ENCODE results near the gene CCDC57. TPM values are rescaled to one million over a fixed set of nuclear protein-coding genes. Genes with fewer than 3 reads are reported as not detected.

The CCDC57 gene
- total and polyA plus RNA-seq, 9 of the 15 experiments (the other 6 are each of a cell fraction or from before 2014, with no cell fraction given): 0.83 to 36.2 (median 13.6) TPM

DNA sequence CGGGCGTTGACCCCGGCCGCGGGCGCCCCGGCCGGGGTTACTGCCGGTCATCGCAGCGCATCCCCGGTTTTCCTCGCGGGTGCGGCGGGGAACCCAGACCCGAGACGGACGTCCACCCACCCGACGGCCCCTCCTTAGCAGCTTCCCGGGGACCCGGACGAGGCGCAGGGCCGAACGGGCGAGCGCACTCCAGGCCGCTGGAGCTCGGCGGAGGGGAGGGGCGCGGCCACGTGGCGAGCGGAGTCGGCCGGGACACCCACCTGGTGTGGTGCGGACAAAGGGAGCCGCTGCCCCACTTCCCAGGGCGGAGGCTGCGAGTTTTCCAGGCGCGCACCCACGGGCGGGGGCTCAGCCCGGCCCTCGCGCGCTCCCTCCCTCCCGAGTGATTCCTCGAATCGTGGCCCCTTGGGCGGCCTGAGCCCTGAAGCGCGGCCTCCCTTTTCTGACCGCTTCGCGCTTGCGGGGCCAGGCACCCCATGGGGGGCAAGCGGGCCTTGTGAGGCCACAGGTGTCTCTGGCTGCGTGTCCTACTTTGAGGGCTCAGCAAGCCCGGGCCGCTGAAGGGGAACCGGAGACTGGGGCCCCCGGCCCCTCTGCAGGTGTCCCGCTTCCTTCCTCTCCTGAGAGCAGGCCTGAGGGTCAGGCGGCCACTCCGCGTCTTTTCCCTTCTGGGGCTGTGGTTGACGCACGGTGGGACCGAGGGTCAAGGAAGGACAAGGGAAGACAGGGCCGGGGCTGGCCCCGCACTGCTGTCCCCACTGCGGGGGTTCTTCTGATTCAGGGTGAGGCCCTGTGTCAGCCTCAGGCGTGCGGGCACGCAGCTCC is 113.5 kb downstream of the CCDC57 start (continued):
- TF ChIP-seq, protein P1, sequence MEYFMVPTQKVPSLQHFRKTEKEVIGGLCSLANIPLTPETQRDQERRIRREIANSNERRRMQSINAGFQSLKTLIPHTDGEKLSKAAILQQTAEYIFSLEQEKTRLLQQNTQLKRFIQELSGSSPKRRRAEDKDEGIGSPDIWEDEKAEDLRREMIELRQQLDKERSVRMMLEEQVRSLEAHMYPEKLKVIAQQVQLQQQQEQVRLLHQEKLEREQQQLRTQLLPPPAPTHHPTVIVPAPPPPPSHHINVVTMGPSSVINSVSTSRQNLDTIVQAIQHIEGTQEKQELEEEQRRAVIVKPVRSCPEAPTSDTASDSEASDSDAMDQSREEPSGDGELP (CRISPR knock-in tag; IDR thresholded peaks at IDR 0.05; ENCODE audit: borderline replicate concordance): peak; percentile 69
- TF ChIP-seq, protein P2, sequence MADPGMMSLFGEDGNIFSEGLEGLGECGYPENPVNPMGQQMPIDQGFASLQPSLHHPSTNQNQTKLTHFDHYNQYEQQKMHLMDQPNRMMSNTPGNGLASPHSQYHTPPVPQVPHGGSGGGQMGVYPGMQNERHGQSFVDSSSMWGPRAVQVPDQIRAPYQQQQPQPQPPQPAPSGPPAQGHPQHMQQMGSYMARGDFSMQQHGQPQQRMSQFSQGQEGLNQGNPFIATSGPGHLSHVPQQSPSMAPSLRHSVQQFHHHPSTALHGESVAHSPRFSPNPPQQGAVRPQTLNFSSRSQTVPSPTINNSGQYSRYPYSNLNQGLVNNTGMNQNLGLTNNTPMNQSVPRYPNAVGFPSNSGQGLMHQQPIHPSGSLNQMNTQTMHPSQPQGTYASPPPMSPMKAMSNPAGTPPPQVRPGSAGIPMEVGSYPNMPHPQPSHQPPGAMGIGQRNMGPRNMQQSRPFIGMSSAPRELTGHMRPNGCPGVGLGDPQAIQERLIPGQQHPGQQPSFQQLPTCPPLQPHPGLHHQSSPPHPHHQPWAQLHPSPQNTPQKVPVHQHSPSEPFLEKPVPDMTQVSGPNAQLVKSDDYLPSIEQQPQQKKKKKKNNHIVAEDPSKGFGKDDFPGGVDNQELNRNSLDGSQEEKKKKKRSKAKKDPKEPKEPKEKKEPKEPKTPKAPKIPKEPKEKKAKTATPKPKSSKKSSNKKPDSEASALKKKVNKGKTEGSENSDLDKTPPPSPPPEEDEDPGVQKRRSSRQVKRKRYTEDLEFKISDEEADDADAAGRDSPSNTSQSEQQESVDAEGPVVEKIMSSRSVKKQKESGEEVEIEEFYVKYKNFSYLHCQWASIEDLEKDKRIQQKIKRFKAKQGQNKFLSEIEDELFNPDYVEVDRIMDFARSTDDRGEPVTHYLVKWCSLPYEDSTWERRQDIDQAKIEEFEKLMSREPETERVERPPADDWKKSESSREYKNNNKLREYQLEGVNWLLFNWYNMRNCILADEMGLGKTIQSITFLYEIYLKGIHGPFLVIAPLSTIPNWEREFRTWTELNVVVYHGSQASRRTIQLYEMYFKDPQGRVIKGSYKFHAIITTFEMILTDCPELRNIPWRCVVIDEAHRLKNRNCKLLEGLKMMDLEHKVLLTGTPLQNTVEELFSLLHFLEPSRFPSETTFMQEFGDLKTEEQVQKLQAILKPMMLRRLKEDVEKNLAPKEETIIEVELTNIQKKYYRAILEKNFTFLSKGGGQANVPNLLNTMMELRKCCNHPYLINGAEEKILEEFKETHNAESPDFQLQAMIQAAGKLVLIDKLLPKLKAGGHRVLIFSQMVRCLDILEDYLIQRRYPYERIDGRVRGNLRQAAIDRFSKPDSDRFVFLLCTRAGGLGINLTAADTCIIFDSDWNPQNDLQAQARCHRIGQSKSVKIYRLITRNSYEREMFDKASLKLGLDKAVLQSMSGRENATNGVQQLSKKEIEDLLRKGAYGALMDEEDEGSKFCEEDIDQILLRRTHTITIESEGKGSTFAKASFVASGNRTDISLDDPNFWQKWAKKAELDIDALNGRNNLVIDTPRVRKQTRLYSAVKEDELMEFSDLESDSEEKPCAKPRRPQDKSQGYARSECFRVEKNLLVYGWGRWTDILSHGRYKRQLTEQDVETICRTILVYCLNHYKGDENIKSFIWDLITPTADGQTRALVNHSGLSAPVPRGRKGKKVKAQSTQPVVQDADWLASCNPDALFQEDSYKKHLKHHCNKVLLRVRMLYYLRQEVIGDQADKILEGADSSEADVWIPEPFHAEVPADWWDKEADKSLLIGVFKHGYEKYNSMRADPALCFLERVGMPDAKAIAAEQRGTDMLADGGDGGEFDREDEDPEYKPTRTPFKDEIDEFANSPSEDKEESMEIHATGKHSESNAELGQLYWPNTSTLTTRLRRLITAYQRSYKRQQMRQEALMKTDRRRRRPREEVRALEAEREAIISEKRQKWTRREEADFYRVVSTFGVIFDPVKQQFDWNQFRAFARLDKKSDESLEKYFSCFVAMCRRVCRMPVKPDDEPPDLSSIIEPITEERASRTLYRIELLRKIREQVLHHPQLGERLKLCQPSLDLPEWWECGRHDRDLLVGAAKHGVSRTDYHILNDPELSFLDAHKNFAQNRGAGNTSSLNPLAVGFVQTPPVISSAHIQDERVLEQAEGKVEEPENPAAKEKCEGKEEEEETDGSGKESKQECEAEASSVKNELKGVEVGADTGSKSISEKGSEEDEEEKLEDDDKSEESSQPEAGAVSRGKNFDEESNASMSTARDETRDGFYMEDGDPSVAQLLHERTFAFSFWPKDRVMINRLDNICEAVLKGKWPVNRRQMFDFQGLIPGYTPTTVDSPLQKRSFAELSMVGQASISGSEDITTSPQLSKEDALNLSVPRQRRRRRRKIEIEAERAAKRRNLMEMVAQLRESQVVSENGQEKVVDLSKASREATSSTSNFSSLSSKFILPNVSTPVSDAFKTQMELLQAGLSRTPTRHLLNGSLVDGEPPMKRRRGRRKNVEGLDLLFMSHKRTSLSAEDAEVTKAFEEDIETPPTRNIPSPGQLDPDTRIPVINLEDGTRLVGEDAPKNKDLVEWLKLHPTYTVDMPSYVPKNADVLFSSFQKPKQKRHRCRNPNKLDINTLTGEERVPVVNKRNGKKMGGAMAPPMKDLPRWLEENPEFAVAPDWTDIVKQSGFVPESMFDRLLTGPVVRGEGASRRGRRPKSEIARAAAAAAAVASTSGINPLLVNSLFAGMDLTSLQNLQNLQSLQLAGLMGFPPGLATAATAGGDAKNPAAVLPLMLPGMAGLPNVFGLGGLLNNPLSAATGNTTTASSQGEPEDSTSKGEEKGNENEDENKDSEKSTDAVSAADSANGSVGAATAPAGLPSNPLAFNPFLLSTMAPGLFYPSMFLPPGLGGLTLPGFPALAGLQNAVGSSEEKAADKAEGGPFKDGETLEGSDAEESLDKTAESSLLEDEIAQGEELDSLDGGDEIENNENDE (IDR thresholded peaks at IDR 0.05; ENCODE audit: low read depth, low read length): no peak
- TF ChIP-seq ZKSCAN8 (CRISPR knock-in tag; IDR thresholded peaks at IDR 0.05) (0 out of 2 replicates have a peak, but pooled peaks have one; percentile 54), ZNF232 (CRISPR knock-in tag; IDR thresholded peaks at IDR 0.05) (no peak; the same call in 1 of the 2 replicates), ARID1B (IDR thresholded peaks at IDR 0.05) (no peak), MCM7 (IDR thresholded peaks at IDR 0.05) (no peak), TCFL5 (CRISPR knock-in tag; conservative IDR thresholded peaks at IDR 0.05) (no peak), BDP1 (IDR thresholded peaks at IDR 0.05; ENCODE audit: insufficient read depth, insufficient read length) (no peak), MTA2 (IDR thresholded peaks at IDR 0.05; ENCODE audit: low read depth) (no peak), PPARD (CRISPR knock-in tag; IDR thresholded peaks at IDR 0.05) (no peak), ZNF165 (CRISPR knock-in tag; IDR thresholded peaks at IDR 0.05; ENCODE audit: borderline replicate concordance) (no peak), MECOM (CRISPR knock-in tag; IDR thresholded peaks at IDR 0.05) (no peak), PHF8 (IDR thresholded peaks at IDR 0.05; ENCODE audit: borderline replicate concordance, low read length) (peak; percentile 73; the same call in 1 of the 2 replicates), KLF13 (tag; IDR thresholded peaks at IDR 0.05; ENCODE audit: borderline replicate concordance, low read depth) (peak; percentile 78)
- TF ChIP-seq, protein P3, sequence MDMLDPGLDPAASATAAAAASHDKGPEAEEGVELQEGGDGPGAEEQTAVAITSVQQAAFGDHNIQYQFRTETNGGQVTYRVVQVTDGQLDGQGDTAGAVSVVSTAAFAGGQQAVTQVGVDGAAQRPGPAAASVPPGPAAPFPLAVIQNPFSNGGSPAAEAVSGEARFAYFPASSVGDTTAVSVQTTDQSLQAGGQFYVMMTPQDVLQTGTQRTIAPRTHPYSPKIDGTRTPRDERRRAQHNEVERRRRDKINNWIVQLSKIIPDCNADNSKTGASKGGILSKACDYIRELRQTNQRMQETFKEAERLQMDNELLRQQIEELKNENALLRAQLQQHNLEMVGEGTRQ (CRISPR knock-in tag; IDR thresholded peaks at IDR 0.05): peak; percentile 66
